Activated CD4-positive, alpha-beta T cell treated with anti-CD3 and anti-CD28 coated beads for 36 hours (primary cell): ENCODE measurements around the gene ZNF253. TPM values are rescaled to one million over a fixed set of nuclear protein-coding genes. Genes with fewer than 3 reads are reported as not detected.
"Not testable (repeated sequence)": the region's sequence is repeated elsewhere in the genome, so short reads cannot be mapped to it uniquely, and the experiment has no call there.

ENCODE experiments used
- ATAC-seq: fragments of 200-7000 bp; cut with Tn5 transposase; one replicate; pipeline ENCODE4 v1.10.0; 2021; ENCODE audit warnings: mild to moderate bottlenecking, moderate library complexity
- CTCF ChIA-PET: fragments of 350-600 bp; sonication (Branson Sonifier 250); formaldehyde crosslinking; loops from one replicate; lab custom pipeline; 2021; ENCODE audit warnings: antibody characterized with exemption; lab: Charles Lee
- POLR2A ChIA-PET: fragments of 350-600 bp; sonication (Branson Sonifier 250); formaldehyde crosslinking; loops from one replicate; lab custom pipeline; 2021; ENCODE audit warnings: antibody characterized with exemption, inconsistent platforms; lab: Charles Lee
- DNase-seq: peaks from one replicate; pipeline ENCODE4 v3.0.0-alpha.2; 2020
- H3K27ac Mint-ChIP-seq: one replicate; pipeline ENCODE4 v1.8.0; 2021; ENCODE audit warnings: mixed read lengths
- H3K27me3 Mint-ChIP-seq: one replicate; pipeline ENCODE4 v1.8.0; 2021; ENCODE audit warnings: mixed read lengths
- H3K36me3 Mint-ChIP-seq: one replicate; pipeline ENCODE4 v1.8.0; 2021; ENCODE audit warnings: low read depth, mixed read lengths
- H3K4me1 Mint-ChIP-seq: one replicate; pipeline ENCODE4 v1.8.0; 2021; ENCODE audit warnings: mixed read lengths
- H3K4me3 Mint-ChIP-seq: one replicate; pipeline ENCODE4 v1.8.0; 2021; ENCODE audit warnings: mild to moderate bottlenecking, moderate library complexity, mixed read lengths
- H3K9me3 Mint-ChIP-seq: one replicate; pipeline ENCODE4 v1.8.0; 2021; ENCODE audit warnings: low read depth, mixed read lengths
- intact Hi-C, 2 experiments: fragments of 100-400 bp; cut with DNase I in 1 of 2; cut with micrococcal nuclease in 1 of 2; formaldehyde crosslinking; loops; one replicate each; pipeline versions ENCODE4 v1.14.2 to v1.15.1; 2022 to 2024; cut with DNase I, micrococcal nuclease
- total RNA-seq, 2 experiments: library from RNA; stranded (reverse); gene quantifications; one replicate each; pipeline ENCODE4 v1.2.3, GENCODE V29; 2021

ZNF253 gene
- total RNA-seq, 2 experiments from 2014 or later: 16.1 to 25.1 TPM

GRCh38 chr19:19892055-19892941 is 26.6 kb downstream of the ZNF253 start:
- peaks cover 59% of the 10 kb centered on the region for H3K36me3 Mint-ChIP-seq
- H3K27me3 Mint-ChIP-seq, H3K4me3 Mint-ChIP-seq, POLR2A ChIA-PET, H3K4me1 Mint-ChIP-seq, CTCF ChIA-PET, ATAC-seq, DNase-seq, H3K27ac Mint-ChIP-seq: not testable (repeated sequence)
- intact Hi-C loops: loop anchor here in 1 of 2 experiments (5.0 kb wide), 1 partner anchor 180 kb away; no protein-coding TSS in a partner anchor
- peaks cover 44% of the 10 kb centered on the region for H3K9me3 Mint-ChIP-seq

DNA sequence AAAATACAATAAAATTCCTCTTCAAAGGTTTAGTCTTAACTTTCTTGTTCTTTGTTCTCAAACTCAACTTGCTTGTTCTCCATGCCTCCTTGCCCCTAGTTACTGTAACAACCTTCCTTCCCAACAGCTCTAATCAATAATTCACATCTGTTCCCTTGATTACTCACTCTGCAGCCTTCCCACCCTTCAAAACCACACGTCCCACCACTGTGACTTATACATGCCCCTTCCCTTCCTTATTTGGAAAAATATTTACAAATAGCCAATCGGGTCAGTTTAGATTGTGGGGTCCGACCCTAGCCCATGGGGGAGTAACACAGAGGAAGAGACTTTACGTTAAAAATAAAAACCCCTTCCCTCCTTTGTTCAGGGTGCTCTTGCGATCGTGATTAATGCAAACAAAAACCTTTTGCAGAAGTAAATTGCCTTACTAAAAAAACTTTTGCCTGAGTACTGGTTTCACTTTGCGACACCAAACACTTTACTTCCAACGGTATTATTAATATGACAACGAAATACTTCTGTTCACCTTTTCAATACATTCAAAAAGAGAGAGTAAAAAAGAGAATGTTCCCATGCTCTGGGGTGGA is 34.6 kb downstream of the ZNF253 start:
- CTCF ChIA-PET: interaction anchor here (0.9 to 1.3 kb wide), 2 partner anchors 30 to 182 kb away, joined by 3 to 4 read pairs; no protein-coding TSS in a partner anchor
- DNase-seq: peak; percentile 17
- Mint-ChIP-seq H3K9me3 (peaks cover 36% of the 10 kb centered on the region), H3K36me3 (peaks cover 42% of the 10 kb centered on the region), H3K4me1 (peaks cover 34% of the 10 kb centered on the region), H3K27me3 (no peaks in the 10 kb centered on the region), H3K27ac (peak overlapping the region; percentile 97), H3K4me3 (peak overlapping the region; percentile 99)
- intact Hi-C loops: loop anchor here (1.0 to 2.0 kb wide), 9 partner anchors 27 to 309 kb away; partner anchors contain the start of genes ZNF101 (in 1 of the 2), ZNF14 (in 1 of the 2), ZNF486 (in 1 of the 2) and ZNF506 (in 1 of the 2)
- peak; percentile 14 for ATAC-seq
- POLR2A ChIA-PET: interaction anchor here (0.5 to 3.7 kb wide), 9 partner anchors 17 to 231 kb away, joined by 3 to 21 read pairs (median 5); partner anchors contain the start of genes ZNF101, ZNF253 and ZNF506

- H3K4me3 Mint-ChIP-seq: peak within 1 kb of the TSS; percentile 99
- peaks cover 31% of the 10 kb centered on the region for H3K9me3 Mint-ChIP-seq
- intact Hi-C loops: loop anchor here (1.0 to 2.0 kb wide), 11 partner anchors 28 to 310 kb away; partner anchors contain the start of genes ZNF101 (in 1 of the 2), ZNF14 (in 1 of the 2), ZNF486 (in 1 of the 2) and ZNF506 (in 1 of the 2)
- H3K36me3 Mint-ChIP-seq: peaks cover 42% of the 10 kb centered on the region
- POLR2A ChIA-PET: interaction anchor here (0.5 to 3.7 kb wide), 13 partner anchors 18 to 524 kb away, joined by 3 to 21 read pairs (median 4); partner anchors contain the start of genes ZNF253, ZNF486 and ZNF506
- H3K27me3 Mint-ChIP-seq: no peaks in the 10 kb centered on the region
- H3K27ac Mint-ChIP-seq: peak within 1 kb of the TSS; percentile 97
- CTCF ChIA-PET: interaction anchor here (0.6 to 1.4 kb wide), 4 partner anchors 29 to 167 kb away, joined by 3 to 5 read pairs (median 4); no protein-coding TSS in a partner anchor
- ATAC-seq: peak; percentile 95
- H3K4me1 Mint-ChIP-seq: peaks cover 39% of the 10 kb centered on the region
- peak; percentile 95 for DNase-seq
Observed at GRCh38 chr19:19900729-19901444, 35.2 kb downstream of the ZNF253 start, which contains the start of gene ZNF93. TSS of gene ZNF93 (plus strand) at chr19:19900946. CDS start at chr19:19901089, 143 bp downstream.

GRCh38 chr19:19907551-19907950 is 41.9 kb downstream of the ZNF253 start:
- intact Hi-C loops, H3K4me3 Mint-ChIP-seq, H3K27ac Mint-ChIP-seq, H3K27me3 Mint-ChIP-seq, POLR2A ChIA-PET, ATAC-seq, CTCF ChIA-PET, H3K9me3 Mint-ChIP-seq: not testable (repeated sequence)
- DNase-seq: peak; percentile 18
- Mint-ChIP-seq H3K4me1 (peaks cover 41% of the 10 kb centered on the region), H3K36me3 (peaks cover 49% of the 10 kb centered on the region)

- Mint-ChIP-seq H3K4me3 (no peak overlapping the region), H3K27me3 (no peaks in the 10 kb centered on the region), H3K36me3 (peaks cover 43% of the 10 kb centered on the region), H3K4me1 (peaks cover 30% of the 10 kb centered on the region), H3K27ac (no peak overlapping the region), H3K9me3 (no peaks in the 10 kb centered on the region)
- ATAC-seq (no peak), DNase-seq (no peak)
- ChIA-PET POLR2A (no interaction called here), CTCF (no interaction called here)
- intact Hi-C loops: no loop called here
Observed at GRCh38 chr19:19909654-19910053, 44.0 kb downstream of the ZNF253 start.

GRCh38 chr19:19911150-19911549 is 45.5 kb downstream of the ZNF253 start:
- Mint-ChIP-seq H3K9me3 (no peaks in the 10 kb centered on the region), H3K36me3 (peaks cover 37% of the 10 kb centered on the region), H3K27ac (no peak overlapping the region), H3K4me1 (peaks cover 17% of the 10 kb centered on the region), H3K27me3 (no peaks in the 10 kb centered on the region), H3K4me3 (no peak overlapping the region)
- POLR2A ChIA-PET: no interaction called here
- DNase-seq (no peak), ATAC-seq (no peak)
- intact Hi-C loops: no loop called here
- CTCF ChIA-PET: no interaction called here

GRCh38 chr19:19914596-19914995 is 48.9 kb downstream of the ZNF253 start:
- H3K27me3 Mint-ChIP-seq: no peaks in the 10 kb centered on the region
- no peak for DNase-seq
- no peak for ATAC-seq
- POLR2A ChIA-PET: interaction anchor here (0.6 kb wide), 1 partner anchor 14 kb away, joined by 3 read pairs; no protein-coding TSS in a partner anchor
- H3K9me3 Mint-ChIP-seq: peaks cover 2% of the 10 kb centered on the region
- peaks cover 50% of the 10 kb centered on the region for H3K36me3 Mint-ChIP-seq
- H3K27ac Mint-ChIP-seq: no peak overlapping the region
- no peak overlapping the region for H3K4me3 Mint-ChIP-seq
- intact Hi-C loops: no loop called here
- CTCF ChIA-PET: interaction anchor here (0.6 kb wide), 1 partner anchor 14 kb away, joined by 3 read pairs; no protein-coding TSS in a partner anchor
- peaks cover 11% of the 10 kb centered on the region for H3K4me1 Mint-ChIP-seq

DNA sequence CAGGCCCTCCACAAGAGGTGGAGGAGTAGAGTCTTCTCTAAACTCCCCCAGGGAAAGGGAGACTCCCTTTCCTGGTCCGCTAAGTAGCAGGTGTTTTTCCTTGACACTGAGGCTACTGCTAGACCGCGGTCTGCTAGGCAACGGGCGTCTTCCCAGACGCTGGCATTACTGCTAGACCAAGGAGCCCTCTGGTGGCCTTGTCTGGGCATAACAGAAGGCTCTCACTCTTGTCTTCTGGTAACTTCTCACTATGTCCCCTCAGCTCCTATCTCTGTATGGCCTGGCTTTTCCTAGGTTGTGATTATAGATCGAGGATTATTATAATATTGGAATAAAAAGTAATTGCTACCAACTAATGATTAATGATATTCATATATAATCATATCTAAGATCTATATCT is 64.7 kb downstream of the ZNF253 start:
- H3K27me3 Mint-ChIP-seq, ATAC-seq, H3K4me1 Mint-ChIP-seq, H3K27ac Mint-ChIP-seq, POLR2A ChIA-PET, H3K4me3 Mint-ChIP-seq: not testable (repeated sequence)
- Mint-ChIP-seq H3K36me3 (peaks cover 67% of the 10 kb centered on the region), H3K9me3 (peaks cover 36% of the 10 kb centered on the region)
- CTCF ChIA-PET: interaction anchor here (0.8 to 2.0 kb wide), 3 partner anchors 29 to 553 kb away, joined by 3 to 4 read pairs (median 3); partner anchors contain the start of gene ZNF93
- intact Hi-C loops: loop anchor here in 1 of 2 experiments (5.0 kb wide), 1 partner anchor 93 kb away; no protein-coding TSS in a partner anchor
- peak; percentile 64 for DNase-seq

DNA sequence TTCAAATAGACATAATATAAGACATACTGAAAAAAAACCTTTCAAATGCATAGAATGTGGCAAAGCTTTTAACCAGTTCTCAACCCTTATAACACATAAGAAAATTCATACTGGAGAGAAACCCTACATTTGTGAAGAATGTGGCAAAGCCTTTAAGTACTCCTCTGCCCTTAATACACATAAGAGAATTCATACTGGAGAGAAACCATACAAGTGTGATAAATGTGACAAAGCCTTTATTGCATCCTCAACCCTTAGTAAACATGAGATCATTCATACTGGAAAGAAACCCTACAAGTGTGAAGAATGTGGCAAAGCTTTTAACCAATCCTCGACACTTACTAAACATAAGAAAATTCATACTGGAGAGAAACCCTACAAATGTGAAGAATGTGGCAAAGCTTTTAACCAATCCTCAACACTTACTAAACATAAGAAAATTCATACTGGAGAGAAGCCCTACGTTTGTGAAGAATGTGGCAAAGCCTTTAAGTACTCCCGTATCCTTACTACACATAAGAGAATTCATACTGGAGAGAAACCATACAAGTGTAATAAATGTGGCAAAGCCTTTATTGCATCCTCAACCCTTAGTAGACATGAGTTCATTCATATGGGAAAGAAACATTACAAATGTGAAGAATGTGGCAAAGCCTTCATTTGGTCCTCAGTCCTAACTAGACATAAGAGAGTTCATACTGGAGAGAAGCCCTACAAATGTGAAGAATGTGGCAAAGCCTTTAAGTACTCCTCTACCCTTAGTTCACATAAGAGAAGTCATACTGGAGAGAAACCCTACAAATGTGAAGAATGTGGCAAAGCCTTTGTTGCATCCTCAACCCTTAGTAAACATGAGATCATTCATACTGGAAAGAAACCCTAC is 68.0 kb downstream of the ZNF253 start:
- CTCF ChIA-PET: interaction anchor here (0.6 kb wide), 1 partner anchor 247 kb away, joined by 4 read pairs; no protein-coding TSS in a partner anchor
- ATAC-seq, H3K27me3 Mint-ChIP-seq, H3K27ac Mint-ChIP-seq, DNase-seq, H3K4me1 Mint-ChIP-seq, H3K4me3 Mint-ChIP-seq, POLR2A ChIA-PET: not testable (repeated sequence)
- Mint-ChIP-seq H3K9me3 (peaks cover 42% of the 10 kb centered on the region), H3K36me3 (peaks cover 46% of the 10 kb centered on the region)
- intact Hi-C loops: loop anchor here in 1 of 2 experiments (5.0 kb wide), 1 partner anchor 96 kb away; no protein-coding TSS in a partner anchor

DNA sequence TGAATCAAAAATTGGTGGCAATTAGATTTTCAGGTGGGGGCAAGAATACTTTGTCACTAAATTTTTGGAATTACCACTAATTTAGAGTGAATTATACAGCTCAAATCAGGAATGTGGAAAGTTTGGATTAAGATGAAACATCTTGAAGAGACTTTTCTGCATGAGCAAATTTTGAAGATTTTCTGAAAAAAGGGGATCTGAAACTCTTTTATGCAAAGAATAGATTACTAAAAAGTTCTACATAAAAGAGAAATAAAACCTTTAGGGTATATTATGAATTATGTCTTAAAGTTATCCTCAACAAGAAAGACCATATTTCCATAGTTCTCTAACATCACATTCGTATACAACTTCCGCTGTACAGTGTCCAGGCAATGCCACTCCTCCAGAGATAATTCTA is 71.7 kb downstream of the ZNF253 start:
- ChIA-PET CTCF (no interaction called here), POLR2A (no interaction called here)
- H3K36me3 Mint-ChIP-seq: peaks cover 26% of the 10 kb centered on the region

More for the DNA sequence above, 71.7 kb downstream of the ZNF253 start:
- ATAC-seq (no peak), DNase-seq (no peak)
- no peaks in the 10 kb centered on the region for H3K4me1 Mint-ChIP-seq
- H3K4me3 Mint-ChIP-seq: no peak overlapping the region
- intact Hi-C loops: no loop called here
- H3K9me3 Mint-ChIP-seq: peaks cover 48% of the 10 kb centered on the region
- no peaks in the 10 kb centered on the region for H3K27me3 Mint-ChIP-seq
- no peak overlapping the region for H3K27ac Mint-ChIP-seq
